GM15510 (cell line): ENCODE data around the gene PPM1A.

Experiments used
- POLR2A ChIP-seq: IDR thresholded peaks from 3 replicates; pipeline ENCODE4 v1.6.1; 2011; ENCODE audit warnings: borderline replicate concordance; ENCODE audit not compliant: insufficient read length; ENCODE audit errors: extremely low read depth

The PPM1A gene

DNA sequence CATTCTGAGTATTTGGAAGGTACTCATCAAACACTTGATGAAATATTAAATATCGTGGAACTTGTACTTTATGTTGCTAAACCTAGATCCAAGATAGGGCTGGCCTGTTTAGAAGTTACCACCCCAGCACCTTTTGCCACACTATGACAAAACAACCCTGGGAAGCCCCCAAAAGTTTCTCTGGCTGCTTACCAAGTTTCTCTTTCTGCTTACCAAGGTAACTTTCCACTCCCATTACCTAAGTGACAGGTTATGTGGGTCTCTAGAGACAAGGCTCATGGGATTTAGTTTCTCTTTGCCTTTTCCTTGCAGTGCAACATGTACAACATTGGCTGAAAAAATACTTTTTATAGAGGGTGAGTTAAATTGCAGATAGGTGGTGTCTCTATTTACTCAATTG lies 28.9 kb upstream of the PPM1A start:
- no peak for TF ChIP-seq POLR2A

DNA sequence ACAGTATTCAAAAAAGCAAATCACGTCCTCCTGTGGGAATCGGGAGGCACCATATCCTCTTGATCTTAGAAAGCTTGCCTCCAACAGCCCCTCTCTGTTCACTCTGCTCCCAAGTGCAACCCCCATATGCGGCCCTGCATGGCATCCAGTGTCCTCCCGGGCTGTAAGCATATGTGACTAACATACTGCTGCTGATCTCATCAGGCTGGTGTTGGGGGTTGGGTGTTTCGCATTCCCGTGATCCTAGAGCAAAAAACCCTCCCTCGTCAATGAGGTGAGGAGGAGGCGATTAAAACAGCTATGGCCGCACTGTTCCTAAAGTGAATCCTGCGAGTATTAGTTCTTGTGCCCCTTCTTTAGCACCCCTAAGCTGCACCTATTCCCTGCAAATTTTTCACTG lies 28.1 kb upstream of the PPM1A start:
- TF ChIP-seq POLR2A, result no peak

DNA sequence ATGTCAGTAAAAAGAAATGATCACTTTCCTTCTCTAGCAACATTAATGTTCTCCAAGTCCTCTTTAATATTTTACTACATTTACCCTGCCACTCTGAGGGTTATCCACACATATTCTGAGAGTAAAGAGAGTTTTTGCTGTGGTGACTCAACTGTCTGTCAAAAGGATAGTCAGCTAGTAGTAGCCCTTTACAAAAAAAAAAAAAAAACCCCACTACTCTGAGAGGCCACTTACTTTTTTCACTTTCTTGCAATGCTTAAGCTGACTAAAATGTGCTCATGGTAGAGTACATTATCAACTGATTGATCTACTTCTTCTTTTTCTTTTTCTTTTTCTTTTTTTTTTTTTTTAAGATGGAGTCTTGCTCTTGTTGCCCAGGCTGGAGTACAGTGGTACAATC lies 27.6 kb upstream of the PPM1A start:
- no peak for TF ChIP-seq POLR2A

GRCh38 chr14:60222820-60223219 lies 26.2 kb upstream of the PPM1A start:
- no peak for TF ChIP-seq POLR2A

- TF ChIP-seq POLR2A, result no peak
Observed at GRCh38 chr14:60225265-60225664, 23.8 kb upstream of the PPM1A start.

DNA sequence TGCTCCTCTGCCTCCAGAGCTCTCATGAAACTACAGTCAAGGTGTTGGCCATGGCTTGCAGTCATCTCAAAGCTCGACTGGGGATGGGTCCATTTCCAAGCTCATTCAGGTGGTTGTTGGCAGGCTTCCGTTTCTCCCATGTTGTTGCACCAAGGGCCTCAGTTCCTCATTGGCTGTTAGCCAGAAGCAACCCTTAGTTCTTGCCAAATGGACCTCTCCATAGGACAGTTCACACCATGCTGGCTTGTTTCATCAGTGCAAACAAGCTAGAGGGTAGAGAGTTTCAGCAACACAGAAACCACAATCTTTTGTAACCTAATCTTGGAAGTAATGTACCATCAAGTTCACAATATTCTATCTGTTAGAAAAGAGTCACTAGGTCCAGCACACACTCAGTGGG lies 22.7 kb upstream of the PPM1A start:
- TF ChIP-seq POLR2A, result no peak

DNA sequence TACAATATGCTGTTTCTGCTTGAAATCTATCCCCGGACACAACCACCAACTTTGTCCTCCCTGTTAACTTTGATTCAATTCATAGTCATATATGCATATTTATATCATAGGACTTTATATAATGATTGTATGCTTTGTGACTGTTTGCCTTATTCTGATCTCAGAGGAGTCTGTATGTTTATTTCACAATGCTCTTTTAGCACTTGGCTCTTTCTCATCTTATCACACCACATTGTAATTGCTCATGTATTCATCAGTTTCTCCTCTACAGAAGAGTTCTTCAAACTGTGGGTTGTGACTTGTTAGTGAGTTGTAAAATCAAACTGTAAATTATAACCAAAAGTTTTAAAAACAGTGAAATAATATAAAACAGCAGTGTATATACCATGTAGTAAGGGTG lies 21.7 kb upstream of the PPM1A start:
- no peak for TF ChIP-seq POLR2A

DNA sequence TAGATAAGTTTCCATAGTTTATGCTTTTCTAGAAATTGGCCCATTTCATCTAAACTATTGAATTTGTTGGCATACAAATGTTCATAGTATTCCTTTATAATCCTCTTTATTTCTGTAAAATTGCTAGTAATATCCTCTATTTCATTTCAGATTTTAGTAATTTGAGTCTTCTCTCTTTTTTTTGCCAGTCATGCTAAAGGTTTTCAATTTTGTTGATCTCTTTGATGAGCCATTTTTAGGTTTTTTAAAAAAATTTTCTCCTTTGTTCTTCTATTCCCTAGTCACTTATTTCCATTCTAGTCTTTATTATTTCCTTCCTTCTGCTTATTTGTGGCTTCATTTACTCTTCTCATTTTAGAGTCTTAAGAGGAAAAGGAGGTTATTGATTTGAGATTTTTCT lies 19.4 kb upstream of the PPM1A start:
- no peak for TF ChIP-seq POLR2A

DNA sequence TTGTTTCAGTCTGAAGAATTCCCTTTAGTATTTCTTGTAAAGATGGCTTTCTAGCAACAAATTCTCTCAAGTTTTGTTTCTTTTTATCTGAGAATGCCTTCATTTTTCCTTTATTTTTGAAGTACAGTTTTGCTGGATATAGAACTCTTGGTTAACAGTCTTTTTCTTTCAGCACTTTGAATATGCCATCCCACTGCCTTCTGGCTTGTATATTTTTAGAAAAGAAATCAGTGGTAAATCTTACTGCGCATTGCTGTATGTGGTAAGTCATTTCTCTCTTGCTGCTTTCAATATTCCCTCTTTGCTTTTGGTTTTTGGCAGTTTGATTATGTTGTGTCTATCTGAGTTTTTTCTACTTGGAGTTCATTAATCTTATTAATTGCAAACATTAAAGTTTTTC lies 16.8 kb upstream of the PPM1A start:
- TF ChIP-seq POLR2A, result no peak

GRCh38 chr14:60233251-60233650 lies 15.8 kb upstream of the PPM1A start:
- TF ChIP-seq POLR2A, result no peak

DNA sequence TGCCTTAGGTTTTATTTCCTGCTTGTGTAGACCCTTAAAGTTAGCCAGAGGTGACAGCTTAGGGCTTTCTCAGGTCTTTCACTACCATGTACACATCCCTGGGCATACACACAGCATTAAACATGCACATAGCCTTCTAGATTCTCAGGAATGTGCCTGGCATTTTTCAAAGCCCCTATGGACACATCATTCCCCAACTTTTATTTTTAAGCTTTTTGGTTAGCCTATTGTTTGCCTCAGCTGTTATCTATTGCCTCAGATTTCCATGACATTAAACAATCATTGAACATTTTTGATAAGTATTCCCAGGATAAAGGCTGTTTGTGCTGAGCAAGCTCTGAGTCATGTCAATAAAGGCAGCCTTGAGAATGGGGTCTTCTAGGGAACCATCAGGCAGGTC lies 15.1 kb upstream of the PPM1A start:
- no peak for TF ChIP-seq POLR2A

GRCh38 chr14:60235440-60235839 lies 13.6 kb upstream of the PPM1A start:
- no peak for TF ChIP-seq POLR2A

DNA sequence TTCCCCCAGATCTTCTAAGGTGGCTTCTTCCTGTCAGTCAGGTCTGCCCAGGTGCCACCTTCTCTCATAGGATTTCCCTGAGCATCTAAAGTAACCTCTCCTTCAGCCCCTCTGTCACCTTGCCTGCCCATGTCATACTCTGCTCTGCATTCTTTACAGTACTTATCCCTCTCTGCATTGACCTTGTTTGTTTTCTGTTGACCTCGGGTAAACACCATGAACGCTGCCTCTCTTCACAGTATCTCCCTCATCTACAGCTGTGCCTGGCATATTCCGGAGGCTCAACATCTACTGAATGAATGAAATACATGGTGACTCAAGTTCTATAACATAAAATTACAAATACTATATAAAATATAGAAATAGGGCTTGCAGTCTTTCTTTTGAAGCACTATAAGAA lies 10.1 kb upstream of the PPM1A start:
- TF ChIP-seq POLR2A, result no peak

DNA sequence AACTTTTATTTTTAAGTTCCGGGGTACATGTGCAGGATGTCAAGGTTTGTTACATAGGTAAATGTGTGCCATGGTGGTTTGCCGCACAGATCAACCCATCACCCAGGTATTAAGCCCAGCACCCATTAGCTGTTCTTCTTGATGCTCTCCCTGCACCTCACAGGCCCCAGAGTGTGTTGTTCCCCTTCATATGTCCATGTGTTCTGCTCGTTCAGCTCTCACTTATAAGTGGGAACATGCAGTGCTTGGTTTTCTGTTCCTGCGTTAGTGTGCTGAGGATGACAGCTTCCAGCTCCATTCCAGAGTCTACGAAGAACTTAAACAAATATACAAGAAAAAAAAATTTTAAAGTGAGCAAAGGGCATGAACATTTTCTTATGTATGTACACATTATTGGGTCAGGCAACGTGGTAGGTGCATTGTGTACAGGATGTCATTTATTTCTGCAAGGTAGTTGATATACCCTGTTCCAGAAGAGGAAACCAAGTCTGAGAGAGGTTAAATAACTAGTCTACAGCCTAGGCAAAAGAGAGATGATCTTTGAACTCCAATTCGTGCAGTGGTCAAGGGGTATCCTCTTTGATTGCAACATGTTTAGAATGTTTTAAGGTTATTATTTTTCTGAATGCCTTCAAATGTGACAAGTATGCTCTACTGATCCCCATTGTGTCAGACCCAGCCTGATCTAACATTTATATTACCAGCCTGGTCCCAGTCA lies 8.7 kb upstream of the PPM1A start:
- no peak for TF ChIP-seq POLR2A

DNA sequence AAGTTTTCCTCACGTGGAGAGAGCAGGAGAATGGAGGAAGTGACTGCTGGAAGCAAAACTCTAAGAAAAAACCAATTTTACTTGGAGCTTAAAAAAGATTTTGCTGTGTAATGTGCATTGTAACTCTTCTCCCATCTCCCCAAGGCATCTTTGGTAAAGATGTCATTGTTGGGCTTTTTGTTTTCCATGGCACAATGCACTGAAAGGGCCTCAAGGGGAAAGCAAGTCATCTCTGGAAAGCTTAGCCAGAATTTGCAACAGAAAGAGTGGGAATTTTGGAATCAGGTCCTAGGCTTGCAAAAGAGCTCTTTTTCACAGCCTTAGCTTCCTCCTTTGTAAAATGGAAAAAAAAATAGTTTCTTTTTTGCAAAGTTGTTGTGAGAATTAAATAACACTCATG lies 7.9 kb upstream of the PPM1A start:
- no peak for TF ChIP-seq POLR2A

GRCh38 chr14:60242429-60242828 lies 6.6 kb upstream of the PPM1A start:
- TF ChIP-seq POLR2A, result no peak
